GM19438 (cell line): ENCODE data around the gene OR2M2.

ENCODE experiments used
- ATAC-seq: cut with Tn5 transposase; IDR thresholded peaks from one replicate; pipeline ENCODE4 v1.9.1; 2021; ENCODE audit warnings: low read depth; ENCODE audit not compliant: unreplicated experiment

OR2M2 gene

DNA sequence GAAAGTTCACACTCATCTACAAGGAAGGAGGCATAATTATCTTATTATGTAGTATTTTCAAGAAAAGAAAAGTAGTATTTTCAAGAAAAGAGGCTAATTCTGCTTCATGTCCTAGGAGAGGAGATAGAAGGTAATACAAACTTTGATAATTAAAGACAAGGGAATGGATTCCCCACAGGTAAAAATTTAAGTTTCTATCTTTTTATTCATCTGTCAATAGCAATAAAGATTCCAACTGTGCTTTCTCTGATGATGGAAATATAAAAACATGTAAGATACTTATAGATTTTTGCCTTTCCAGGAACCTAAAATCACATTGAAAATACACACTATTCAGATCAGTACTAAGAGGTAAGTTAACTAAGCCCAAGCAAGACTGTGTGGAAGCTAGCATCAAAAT lies at the start of gene OR2M2:
OR2M2 (plus strand) TSS at position 301 of the 400 bp plus-strand sequence. CDS start 5,165 bp downstream, outside the sequence.
- ATAC-seq = no peak

- no peak for ATAC-seq
These were observed 47.0 kb upstream of the OR2M2 start for GRCh38 chr1:248127653-248128052.

DNA sequence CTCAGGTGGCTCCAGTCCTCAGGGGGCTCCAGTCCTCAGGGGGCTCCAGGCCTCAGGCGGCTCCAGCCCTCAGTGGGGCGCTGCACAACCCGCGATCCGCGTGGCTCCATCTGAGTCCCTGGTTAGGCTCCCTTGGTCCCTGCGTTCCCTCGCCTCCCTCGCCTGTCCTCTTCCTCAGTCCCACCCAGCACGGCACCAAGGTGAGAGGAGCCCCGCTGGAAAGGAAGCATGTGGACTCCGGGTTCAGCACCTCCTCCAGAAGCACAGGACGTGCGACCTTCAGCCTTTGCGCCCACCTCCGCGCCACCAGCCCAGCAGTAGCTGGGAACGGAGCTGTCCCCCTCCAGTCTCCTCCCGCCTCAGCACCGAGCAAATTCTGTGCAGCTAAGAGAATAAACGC lies 37.8 kb upstream of the OR2M2 start:
- no peak for ATAC-seq

- no peak for ATAC-seq
These were observed 33.8 kb upstream of the OR2M2 start for GRCh38 chr1:248140846-248141245.

GRCh38 chr1:248143311-248143710 lies 31.3 kb upstream of the OR2M2 start:
- no peak for ATAC-seq

DNA sequence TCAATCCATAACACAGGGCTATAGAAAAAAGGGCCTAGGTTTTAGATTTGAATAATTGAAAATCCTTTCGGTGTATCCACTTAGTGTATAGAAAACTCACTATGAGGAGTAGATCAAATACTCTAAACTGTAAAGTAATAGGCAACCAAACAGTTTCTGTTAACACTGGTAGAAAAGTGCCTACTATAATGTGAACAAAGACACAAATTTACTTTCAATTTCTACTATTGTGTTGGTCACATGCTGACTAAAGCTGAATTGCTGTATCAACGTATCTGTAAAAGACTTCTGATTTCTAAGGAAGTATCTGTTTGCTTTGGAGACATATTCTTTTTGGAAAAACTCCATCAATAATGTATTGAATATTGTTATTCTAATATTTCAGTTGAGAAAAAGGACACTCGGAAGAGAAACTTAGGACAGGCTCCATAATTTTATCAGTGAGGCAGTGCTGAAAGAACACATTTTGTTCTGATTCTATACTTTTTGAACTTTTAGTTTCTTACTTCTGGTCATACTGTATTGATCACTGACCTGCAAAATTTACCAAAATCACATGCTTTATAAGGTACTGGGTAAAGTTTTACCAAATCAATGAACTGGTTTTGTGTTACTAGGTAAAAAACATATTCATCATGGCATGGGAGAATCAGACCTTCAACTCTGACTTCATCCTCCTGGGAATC lies 30.0 kb upstream of the OR2M2 start, which contains the start of gene OR2M5:
OR2M5 (plus strand) TSS at position 636 of the 686 bp plus-strand sequence; CDS start at position 636, 0 bp downstream.
- no peak for ATAC-seq

- no peak for ATAC-seq
These were observed 22.4 kb upstream of the OR2M2 start for GRCh38 chr1:248152056-248152827.

DNA sequence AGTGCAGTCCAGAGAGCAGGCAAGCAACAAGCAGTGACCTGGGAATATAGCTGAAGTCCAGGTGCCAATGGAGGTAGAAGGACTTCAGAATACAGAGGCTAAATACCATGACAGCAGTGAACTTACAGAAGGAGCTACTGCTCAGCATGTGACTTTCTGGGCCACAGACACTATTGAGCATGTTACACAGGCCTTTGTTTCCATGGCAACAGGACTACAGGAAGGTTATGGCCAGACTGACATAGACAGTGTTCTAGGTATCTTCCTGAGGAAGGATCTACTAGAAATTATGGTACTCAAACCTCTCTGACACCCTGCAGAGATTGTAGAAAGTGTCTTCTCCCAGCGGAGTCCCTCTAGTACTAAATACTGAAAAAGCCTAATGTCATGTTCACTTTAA lies 18.7 kb upstream of the OR2M2 start:
- no peak for ATAC-seq

GRCh38 chr1:248158758-248159157 lies 15.9 kb upstream of the OR2M2 start:
- ATAC-seq = no peak

DNA sequence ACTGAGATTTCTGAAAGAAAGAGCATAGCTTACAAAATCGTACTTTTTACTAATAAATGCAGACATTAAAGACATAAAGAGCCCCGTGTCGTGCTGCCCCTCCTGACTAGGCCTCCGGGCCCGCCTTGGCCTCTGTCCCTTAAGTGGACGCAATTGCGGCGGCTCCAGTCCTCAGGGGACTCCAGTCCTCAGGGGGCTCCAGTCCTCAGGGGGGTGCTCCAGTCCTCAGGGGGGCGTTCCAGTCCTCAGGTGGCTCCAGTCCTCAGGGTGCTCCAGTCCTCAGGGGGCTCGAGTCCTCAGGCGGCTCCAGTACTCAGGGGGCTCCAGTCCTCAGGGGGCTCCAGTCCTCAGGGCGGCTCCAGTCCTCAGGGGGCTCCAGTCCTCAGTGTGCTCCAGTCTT lies 10.6 kb upstream of the OR2M2 start:
- no peak for ATAC-seq

- no peak for ATAC-seq
These were observed 9.4 kb upstream of the OR2M2 start for GRCh38 chr1:248165186-248165585.

- no peak for ATAC-seq
These were observed 9.4 kb downstream of the OR2M2 start for GRCh38 chr1:248183996-248184395.

DNA sequence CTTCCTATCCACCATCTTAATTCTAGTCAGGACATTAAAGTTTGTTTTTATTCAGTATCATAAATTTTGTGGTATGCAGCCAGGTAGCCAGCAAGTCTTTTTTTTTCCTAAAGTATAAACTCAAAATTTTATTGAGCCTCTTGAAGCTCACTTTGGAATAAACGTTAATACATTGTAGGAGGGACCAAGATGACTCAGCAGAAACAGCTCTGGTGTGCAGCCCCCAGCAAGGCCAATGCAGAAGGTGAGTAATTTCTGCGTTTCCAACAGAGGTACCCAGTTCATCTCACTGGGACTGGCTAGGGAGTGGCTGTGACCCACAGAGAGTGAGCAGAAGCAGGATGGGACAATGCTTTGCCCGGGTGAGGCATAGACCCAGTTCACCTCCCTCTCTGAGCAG lies 12.7 kb downstream of the OR2M2 start:
- ATAC-seq = no peak

DNA sequence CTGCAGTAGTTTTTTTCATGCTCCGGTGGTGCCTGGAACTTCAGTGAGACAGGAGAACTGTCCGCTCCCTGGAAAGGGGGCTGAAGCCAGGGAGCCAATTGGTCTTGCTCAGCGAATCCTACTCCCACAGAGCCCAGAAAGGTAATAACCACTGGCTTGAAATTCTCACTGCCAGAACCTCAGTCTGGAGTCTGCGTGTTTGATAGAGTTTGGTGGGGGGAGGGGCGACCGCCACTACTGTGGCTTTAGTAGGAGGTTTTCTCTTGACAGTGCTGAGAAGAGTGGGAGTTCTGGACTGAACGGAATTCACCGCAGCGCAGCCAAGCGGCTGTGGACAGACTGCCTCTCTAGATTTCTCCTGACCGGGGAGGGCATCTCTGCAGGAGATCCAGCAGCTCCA lies 14.4 kb downstream of the OR2M2 start:
- no peak for ATAC-seq

DNA sequence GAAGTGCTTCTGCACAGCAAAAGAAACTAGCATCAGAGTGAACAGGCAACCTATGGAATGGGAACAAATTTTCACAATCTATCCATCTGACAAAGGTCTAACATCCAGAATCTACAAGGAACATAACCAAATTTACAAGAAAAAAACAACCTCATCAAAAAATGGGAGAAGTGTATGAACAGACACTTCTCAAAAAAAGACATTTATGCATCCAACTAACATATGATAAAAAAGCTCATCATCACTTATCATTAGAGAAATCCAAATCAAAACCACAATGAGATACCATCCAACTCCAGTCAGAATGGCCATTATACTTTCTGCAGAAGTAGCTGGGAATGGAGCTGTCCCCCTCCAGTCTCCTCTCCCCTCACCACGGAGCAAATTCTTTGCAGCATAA lies 19.5 kb downstream of the OR2M2 start:
- ATAC-seq = no peak

- no peak for ATAC-seq
These were observed 22.3 kb downstream of the OR2M2 start, which contains the start of gene OR2M3 for GRCh38 chr1:248196965-248197364. TSS of gene OR2M3 (plus strand) at chr1:248197265. CDS start at chr1:248203068, 5,803 bp downstream.

DNA sequence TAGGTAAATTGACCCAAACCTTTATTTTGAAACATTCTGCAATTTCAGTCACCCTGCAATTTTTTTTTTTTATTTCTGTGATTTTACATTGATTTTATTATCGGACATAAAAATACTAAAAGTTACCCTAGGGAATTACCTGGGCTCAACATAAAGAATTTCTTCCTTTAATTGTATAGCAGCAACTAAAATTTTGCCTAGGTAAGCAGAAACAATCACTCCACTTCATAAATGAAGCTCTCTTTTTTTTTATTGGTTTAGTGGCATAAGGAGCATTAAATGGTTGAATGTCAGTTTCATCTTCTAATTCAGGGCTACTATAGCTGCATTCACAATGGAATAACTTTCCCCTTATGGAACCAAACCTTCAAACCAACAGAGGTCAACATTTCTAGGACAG lies 41.3 kb downstream of the OR2M2 start:
- no peak for ATAC-seq

- ATAC-seq = no peak
These were observed 50.9 kb downstream of the OR2M2 start for GRCh38 chr1:248225537-248225936.

DNA sequence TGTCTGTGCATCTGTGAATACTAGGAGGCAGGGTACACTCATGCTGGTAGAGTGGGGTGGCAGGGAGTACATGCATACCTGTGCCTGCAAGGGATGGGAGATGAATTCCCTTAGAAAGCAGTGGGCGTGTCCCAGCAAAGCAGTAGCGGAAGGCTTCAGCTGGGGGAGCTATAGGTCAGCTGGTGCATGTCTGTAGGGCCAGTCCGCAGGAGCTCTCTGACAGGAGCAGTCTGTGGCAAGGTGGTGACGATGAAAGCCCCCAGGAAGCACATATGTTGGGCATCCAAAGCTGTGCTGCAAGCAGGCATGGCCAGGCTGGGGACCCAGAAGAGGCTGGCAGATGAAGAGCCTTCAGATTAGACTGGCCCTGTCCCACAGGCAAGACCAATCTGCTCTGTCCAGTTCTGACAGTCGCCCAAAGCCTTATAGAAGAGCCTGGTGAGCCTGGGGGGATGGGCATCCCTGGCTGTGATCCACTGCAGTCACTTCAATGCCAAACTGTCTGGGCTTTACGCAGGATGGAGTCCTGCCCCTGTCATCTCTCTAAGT lies 54.8 kb downstream of the OR2M2 start:
- no peak for ATAC-seq
